HG03066 (cell line): ENCODE data around the gene GSTT4.
"Not testable (repeated sequence)": the region's sequence is repeated elsewhere in the genome, so short reads cannot be mapped to it uniquely, and the experiment has no call there.

Source experiments
- ATAC-seq: cut with Tn5 transposase; IDR thresholded peaks from one replicate; pipeline ENCODE4 v1.9.1; 2021; ENCODE audit warnings: low read depth; ENCODE audit not compliant: unreplicated experiment

GSTT4 gene

GRCh38 chr22:24005201-24005600 is at the start of gene GSTT4:
GSTT4 (minus strand) TSS chr22:24005453; CDS start chr22:24005356, 97 bp downstream.
- no peak for ATAC-seq

GRCh38 chr22:24054356-24054755 is 49.1 kb upstream of the GSTT4 start:
- ATAC-seq = no peak

- ATAC-seq = no peak
These were observed 48.4 kb upstream of the GSTT4 start for GRCh38 chr22:24053481-24054226.

DNA sequence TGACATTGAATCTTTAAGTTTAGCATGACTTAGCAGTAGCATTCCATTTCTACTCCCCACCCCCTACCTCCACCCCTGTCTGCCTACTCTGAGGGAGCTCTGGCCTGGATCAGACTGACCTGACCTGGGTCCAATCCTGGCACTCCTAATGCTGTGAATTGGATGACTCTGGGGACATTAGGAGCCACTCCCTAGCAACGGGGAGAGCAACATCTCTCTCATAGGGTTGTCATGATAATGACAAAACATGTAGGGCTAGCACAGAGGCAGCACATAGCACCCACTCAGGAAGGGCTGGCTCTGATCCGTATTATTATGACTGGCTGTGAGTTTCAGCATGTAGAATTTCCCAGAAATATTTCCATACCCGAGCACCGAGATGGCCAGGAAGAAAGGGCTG is 46.3 kb upstream of the GSTT4 start:
- no peak for ATAC-seq

DNA sequence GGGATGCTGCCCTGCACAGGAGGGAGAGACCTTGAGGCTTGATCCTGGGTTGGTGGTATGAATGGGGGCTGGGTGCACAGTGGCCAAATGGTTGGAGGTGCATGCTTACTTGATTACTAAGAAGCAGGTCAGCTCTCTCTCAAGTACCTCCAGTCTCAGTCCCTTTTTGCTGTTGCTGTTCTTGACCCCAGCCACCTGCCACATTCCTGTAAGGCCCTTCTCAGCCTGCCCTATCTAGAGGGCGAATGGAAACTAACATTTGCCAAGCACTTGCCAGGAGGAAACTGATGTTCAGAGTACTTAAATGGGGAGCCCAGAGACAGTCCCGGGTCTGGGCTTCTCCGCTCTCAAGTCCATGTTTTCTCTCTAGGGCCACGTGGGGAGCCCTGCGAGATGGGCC is 45.8 kb upstream of the GSTT4 start:
- ATAC-seq = no peak

DNA sequence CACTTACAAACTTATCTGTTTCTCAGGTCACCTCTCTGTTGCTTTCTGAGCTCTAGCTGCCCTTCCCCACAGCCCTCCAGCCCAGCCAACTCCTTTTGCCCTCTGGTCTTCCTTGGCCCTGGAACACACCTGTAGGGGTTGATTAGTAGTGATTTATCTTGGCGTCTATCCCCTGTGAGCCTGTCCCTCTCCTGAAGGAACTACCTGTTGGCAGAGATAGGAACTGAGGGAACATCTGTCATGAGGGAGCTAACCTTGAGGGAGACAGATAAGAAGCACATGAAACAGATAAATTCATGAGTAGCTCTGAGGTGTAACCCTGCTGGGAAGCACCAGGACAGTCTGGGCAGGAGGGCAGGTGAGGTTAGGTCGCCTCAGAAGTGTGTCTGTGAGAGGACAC is 44.7 kb upstream of the GSTT4 start:
- no peak for ATAC-seq

- ATAC-seq = no peak
These were observed 44.0 kb upstream of the GSTT4 start for GRCh38 chr22:24049211-24049610.

- ATAC-seq = no peak
These were observed 40.8 kb upstream of the GSTT4 start for GRCh38 chr22:24046024-24046423.

GRCh38 chr22:24043958-24044357 is 38.7 kb upstream of the GSTT4 start:
- no peak for ATAC-seq

DNA sequence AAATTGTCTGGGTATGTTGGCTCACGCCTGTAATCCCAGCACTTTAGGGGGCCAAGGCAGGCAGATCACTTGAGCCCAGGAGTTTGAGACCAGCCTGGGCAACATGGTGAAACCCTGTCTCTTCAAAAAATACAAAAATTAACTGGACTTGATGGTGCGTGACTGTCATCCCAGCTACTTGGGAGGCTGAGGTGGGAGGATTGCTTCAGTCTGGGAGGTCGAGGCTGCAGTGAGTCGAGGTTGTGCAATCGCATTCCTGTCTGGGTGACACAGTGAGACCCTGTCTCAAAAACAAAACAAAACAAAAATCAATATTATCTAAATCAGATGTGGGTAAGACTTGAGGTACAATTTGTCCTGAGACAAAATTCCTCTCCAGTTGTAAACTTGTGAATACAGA is 38.2 kb upstream of the GSTT4 start:
- ATAC-seq = not testable (repeated sequence)

- no peak for ATAC-seq
These were observed 35.7 kb upstream of the GSTT4 start for GRCh38 chr22:24040946-24041345.

- no peak for ATAC-seq
These were observed 33.8 kb upstream of the GSTT4 start for GRCh38 chr22:24039046-24039445.

DNA sequence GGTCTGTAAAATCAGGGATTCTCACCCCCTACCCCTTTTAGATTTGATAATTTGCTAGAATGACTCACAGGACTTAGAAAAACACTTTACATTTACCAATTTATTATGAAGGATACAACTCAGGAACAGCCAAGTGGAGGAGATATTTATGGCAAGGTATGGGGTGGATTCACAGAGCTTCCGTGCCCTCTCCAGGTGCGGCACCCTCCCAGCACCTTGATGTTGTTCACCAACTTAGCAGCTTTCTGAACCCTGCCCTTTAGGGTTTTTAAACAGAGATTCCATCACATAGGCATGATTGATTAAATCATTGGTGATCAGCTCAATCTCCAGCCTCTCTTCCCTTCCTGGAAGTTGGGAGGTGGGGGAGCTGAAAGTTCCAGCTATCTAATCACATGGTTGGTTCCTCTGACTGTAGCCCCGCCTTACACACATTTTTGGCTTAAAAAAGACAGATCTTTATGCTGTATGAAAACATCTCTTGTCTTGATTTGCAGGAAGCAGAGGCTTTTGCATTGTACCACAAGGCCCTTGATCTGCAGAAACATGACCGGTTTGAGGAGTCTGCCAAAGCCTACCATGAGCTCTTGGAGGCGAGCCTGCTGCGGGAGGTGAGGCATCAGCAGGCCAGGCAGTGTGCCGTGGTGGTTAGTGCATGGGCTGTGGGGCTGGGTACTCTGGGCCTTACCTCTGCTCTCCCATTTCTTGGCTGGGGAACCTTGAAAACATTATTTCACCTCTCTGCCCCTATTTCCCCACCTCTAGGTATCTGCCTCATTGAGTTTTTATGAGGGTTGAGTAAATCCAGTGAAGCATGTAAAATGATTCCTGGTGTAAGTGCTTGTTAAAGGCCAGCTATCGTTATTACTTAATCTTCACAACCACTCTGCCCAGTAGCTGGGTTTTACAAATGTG is 32.9 kb upstream of the GSTT4 start:
- ATAC-seq = no peak

- ATAC-seq = no peak
These were observed 30.0 kb upstream of the GSTT4 start for GRCh38 chr22:24035296-24035695.

GRCh38 chr22:24033731-24034130 is 28.5 kb upstream of the GSTT4 start:
- ATAC-seq = no peak

- ATAC-seq = no peak
These were observed 25.0 kb upstream of the GSTT4 start for GRCh38 chr22:24030186-24030702.

DNA sequence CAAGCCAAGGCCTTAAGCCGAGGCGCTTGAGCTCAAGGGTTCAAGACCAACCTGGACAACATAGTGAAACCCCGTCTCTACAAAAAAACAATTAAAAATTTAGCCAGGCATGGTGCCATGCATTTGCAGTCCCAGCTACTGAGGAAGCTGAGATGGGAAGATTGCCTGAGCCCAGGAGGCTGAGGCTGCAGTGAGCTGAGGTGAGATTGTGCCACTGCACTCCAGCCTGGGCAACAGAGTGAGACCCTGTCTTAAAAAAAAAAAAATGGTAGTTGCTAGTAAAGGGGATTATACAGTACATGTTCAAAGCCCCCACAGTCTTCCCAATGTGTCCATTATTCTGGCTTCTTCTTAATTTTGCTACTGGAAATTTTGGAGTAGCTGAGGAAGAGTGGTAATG is 24.1 kb upstream of the GSTT4 start:
- ATAC-seq = no peak

DNA sequence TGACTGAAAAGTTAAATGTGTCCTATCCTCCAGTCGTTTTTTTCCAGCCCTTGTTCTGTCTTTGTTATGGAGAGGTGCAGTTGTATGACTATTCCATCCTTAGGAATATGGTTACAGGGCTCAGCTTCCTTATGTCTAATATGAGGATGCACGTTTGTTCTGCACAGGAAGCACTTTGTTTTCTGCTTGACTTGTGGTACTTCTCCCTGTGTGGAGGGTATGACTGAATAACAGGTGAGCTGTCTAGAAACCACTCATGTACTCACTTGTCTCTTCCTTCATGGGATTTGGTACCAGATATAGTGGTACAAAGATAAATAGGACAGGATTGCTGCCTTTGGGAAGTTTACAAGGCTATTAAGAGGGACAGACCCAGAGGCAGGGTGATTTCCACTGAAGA is 23.3 kb upstream of the GSTT4 start:
- ATAC-seq = no peak

DNA sequence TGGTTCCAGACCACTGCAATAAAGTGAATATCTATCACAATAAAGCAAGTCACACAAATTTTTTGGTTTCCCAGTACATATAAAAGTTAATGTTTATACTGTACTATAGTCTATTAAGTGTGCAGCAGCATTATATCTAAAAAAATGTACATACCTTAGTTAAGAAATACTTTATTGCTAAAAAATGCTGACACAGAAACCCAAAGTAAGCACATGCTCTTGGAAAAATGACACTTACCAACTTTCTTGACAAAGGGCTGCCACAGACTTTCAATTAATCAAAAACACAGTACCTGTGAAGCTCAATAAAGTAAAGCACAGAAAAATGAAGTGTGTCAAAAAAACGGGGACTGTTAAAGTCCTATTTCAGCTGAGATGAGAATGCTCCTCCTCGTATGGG is 22.7 kb upstream of the GSTT4 start:
- ATAC-seq = no peak

- no peak for ATAC-seq
These were observed 22.2 kb upstream of the GSTT4 start for GRCh38 chr22:24027389-24027975.

- no peak for ATAC-seq
These were observed 21.5 kb upstream of the GSTT4 start for GRCh38 chr22:24026733-24027132.
